Pancreas (tissue), 10 donors: ENCODE results near the gene ATF7IP2. TPM values are rescaled to one million over a fixed set of nuclear protein-coding genes. Genes with fewer than 3 reads are reported as not detected.
"Not testable (repeated sequence)": the region's sequence is repeated elsewhere in the genome, so short reads cannot be mapped to it uniquely, and the experiment has no call there.

ENCODE experiments used
- ATAC-seq, 4 donors: fragments of 200-7000 bp; cut with Tn5 transposase; one replicate each; pipeline versions ENCODE4 v1.8.0 to v1.9.1; 2020; ENCODE audit warnings: mild to moderate bottlenecking in 4 of 4, moderate library complexity in 4 of 4
- DNase-seq, 6 donors: peaks; one replicate each; pipeline ENCODE4 v3.0.0-alpha.2; 2020
- FAIRE-seq: peaks from 2 replicates; lab custom pipeline; 2012; peaks lifted over from hg19 to GRCh38; lab: Jason Lieb, UNC
- H3K27ac ChIP-seq, 4 donors: fragments of 200-600 bp; sonication (generic); 1 replicate in 3 of 4; 2 replicates in 1 of 4; pipeline versions ENCODE4 v1.5.0 to v1.8.0; 2020
- H3K27me3 ChIP-seq, 4 donors: fragments of 200-600 bp; one replicate each; pipeline ENCODE4 v1.8.0; 2021
- H3K36me3 ChIP-seq, 3 donors: fragments of 200-600 bp; sonication (generic) in 1 of 3; one replicate each; pipeline versions ENCODE4 v1.5.0 to v1.8.0; 2020 to 2021
- H3K4me1 ChIP-seq, 3 donors: fragments of 200-600 bp; one replicate each; pipeline ENCODE4 v1.8.0; 2021
- H3K4me3 ChIP-seq, 4 donors: fragments of 200-600 bp; sonication (generic) in 2 of 4; one replicate each; pipeline versions ENCODE4 v1.5.0 to v1.8.0; 2020 to 2021
- H3K9me3 ChIP-seq, 4 donors: fragments of 200-600 bp; one replicate each; pipeline ENCODE4 v1.8.0; 2021
- WGBS, 2 donors: extraction: QIAGEN DNeasy Blood & Tissue Kit; methylation state at CpG; one replicate each; pipeline ENCODE4 v1.1.7; 2013; 5-methylcytosine and 5-hydroxymethylcytosine counted together
- intact Hi-C, 3 donors: fragments of 100-400 bp; cut with DNase I; formaldehyde crosslinking; loops; one replicate each; pipeline versions ENCODE4 v1.11.1 to v1.14.2; 2022
- polyA plus RNA-seq, 2 donors: library from polyadenylated mRNA; stranded (reverse); fragments of 200-250 nt; gene quantifications; one replicate each; pipeline ENCODE4 v1.2.3, GENCODE V29; 2013
- total RNA-seq, 6 donors: library from RNA; stranded (reverse); fragmentation: NEBNext Ultra II Directional in 4 of 6; extraction: Animal tissue kit (Norgen Biotek cat#: 25700) in 4 of 6; gene quantifications; one replicate each; pipeline versions ENCODE4 v1.2.1 to v1.2.4, GENCODE V29; 2021 to 2023
- TF ChIP-seq, protein P1 (sequence below), 4 donors: fragments of 200-600 bp; sonication (generic) in 3 of 4; IDR thresholded peaks; one replicate each; pipeline versions ENCODE4 v1.5.0 to v1.8.0; 2021; ENCODE audit warnings: antibody characterized with exemption in 4 of 4
- donor health status: healthy with polysubstance abuse.
- donor health status: DM: no; HTN: no; CAD: no; lungs with moderate emphysema.
- donor health status: DM: no; HTN: no; CAD: no.
- donor health status: control.
- donor health status: control.
- donor health status: Bipolar disorder and iron deficiency.
- donor health status: DM: yes; HTN: yes; CAD: no.
- donor health status: DM: no; HTN: no; CAD: no.
- donor health status: DM: no; HTN: no; CAD: no.
- donor health status: DM: yes; HTN: yes; CAD: no.

The ATF7IP2 gene
- total and polyA plus RNA-seq, 8 donors = 11.0 to 37.4 (median 16.6) TPM

DNA sequence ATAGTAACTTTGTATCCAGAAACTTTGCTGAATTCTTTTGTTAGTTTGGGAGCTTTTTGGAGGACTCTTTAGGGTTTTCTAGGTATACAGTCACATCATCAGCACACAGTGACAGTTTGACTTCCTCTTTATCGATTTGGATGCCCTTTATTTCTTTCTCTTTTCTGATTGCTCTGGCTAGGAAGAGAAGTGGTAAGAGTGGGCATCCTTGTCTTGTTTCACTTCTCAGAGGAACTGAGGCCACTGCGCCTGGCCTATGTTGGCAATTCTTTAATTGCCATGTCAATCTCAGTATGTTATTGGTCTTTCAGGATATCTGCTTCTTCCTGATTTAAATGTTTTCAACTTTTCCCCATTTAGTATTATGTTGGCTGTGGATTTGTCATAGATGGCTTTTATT, 24.6 kb downstream of the ATF7IP2 start:
- intact Hi-C loops = no loop called here
- Histone ChIP-seq H3K4me1 (no peaks in the 10 kb centered on the region), H3K9me3 (no peaks in the 10 kb centered on the region), H3K4me3 (no peak overlapping the region), H3K27me3 (no peaks in the 10 kb centered on the region), H3K36me3 (no peaks in the 10 kb centered on the region), H3K27ac (no peak overlapping the region)
- WGBS, 2 donors = 90 to 97% methylated on average over 2 of the region's 2 CpGs
- TF ChIP-seq, protein P1, sequence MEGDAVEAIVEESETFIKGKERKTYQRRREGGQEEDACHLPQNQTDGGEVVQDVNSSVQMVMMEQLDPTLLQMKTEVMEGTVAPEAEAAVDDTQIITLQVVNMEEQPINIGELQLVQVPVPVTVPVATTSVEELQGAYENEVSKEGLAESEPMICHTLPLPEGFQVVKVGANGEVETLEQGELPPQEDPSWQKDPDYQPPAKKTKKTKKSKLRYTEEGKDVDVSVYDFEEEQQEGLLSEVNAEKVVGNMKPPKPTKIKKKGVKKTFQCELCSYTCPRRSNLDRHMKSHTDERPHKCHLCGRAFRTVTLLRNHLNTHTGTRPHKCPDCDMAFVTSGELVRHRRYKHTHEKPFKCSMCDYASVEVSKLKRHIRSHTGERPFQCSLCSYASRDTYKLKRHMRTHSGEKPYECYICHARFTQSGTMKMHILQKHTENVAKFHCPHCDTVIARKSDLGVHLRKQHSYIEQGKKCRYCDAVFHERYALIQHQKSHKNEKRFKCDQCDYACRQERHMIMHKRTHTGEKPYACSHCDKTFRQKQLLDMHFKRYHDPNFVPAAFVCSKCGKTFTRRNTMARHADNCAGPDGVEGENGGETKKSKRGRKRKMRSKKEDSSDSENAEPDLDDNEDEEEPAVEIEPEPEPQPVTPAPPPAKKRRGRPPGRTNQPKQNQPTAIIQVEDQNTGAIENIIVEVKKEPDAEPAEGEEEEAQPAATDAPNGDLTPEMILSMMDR (IDR thresholded peaks at IDR 0.05) = no peak
- no peak for ATAC-seq
- FAIRE-seq = no peak
- no peak for DNase-seq

- Histone ChIP-seq H3K36me3 (no peaks in the 10 kb centered on the region), H3K27ac (no peak overlapping the region), H3K4me1 (no peaks in the 10 kb centered on the region), H3K4me3 (no peak overlapping the region), H3K27me3 (no peaks in the 10 kb centered on the region), H3K9me3 (no peaks in the 10 kb centered on the region)
- WGBS, 2 donors = 92 to 97% methylated on average over 5 of the region's 5 CpGs
- ATAC-seq (no peak), DNase-seq (no peak), FAIRE-seq (no peak)
- intact Hi-C loops = no loop called here
- TF ChIP-seq, protein P1 (IDR thresholded peaks at IDR 0.05) = no peak
Measured at GRCh38 chr16:10412935-10413601, 27.2 kb downstream of the ATF7IP2 start.

DNA sequence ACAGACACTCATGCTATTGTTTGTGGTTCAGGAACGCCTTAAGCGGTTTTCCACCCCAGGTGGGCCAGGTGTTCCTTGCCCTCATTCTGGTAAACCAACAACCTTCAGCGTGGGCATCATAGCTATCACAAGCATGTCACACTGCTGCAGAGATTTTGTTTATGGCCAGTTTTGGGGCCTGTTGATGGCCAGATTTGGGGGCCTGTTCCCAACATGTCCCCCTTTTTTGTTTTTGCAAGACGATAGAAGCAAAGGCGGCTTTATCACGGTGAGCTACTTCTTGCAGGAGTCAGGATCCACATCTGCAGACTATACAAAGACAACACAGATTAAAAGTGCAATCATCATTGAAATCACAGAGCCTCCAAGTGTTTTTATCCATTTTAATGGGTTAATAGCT, 32.3 kb downstream of the ATF7IP2 start:
- FAIRE-seq, intact Hi-C loops, DNase-seq, H3K4me3 ChIP-seq, H3K36me3 ChIP-seq, H3K4me1 ChIP-seq, H3K27ac ChIP-seq, H3K9me3 ChIP-seq, H3K27me3 ChIP-seq, ATAC-seq: not testable (repeated sequence)
- 97 to 99% methylated on average over 6 of the region's 6 CpGs for WGBS, 2 donors

- H3K9me3 ChIP-seq = no peaks in the 10 kb centered on the region
- intact Hi-C loops = no loop called here
- no peak overlapping the region for H3K27ac ChIP-seq
- no peaks in the 10 kb centered on the region for H3K27me3 ChIP-seq
- FAIRE-seq = no peak
- WGBS, 2 donors = 94% methylated on average over 3 of the region's 3 CpGs
- H3K4me1 ChIP-seq = no peaks in the 10 kb centered on the region
- H3K4me3 ChIP-seq = no peak overlapping the region
- ATAC-seq = no peak
- no peaks in the 10 kb centered on the region for H3K36me3 ChIP-seq
- DNase-seq = no peak
- TF ChIP-seq, protein P1 (IDR thresholded peaks at IDR 0.05) = no peak
Measured at GRCh38 chr16:10419701-10420100, 33.8 kb downstream of the ATF7IP2 start.

- Histone ChIP-seq H3K4me1 (no peaks in the 10 kb centered on the region), H3K27ac (no peak overlapping the region), H3K27me3 (no peaks in the 10 kb centered on the region), H3K36me3 (no peaks in the 10 kb centered on the region), H3K9me3 (no peaks in the 10 kb centered on the region), H3K4me3 (no peak overlapping the region)
- no peak for FAIRE-seq
- intact Hi-C loops = no loop called here
- WGBS, 2 donors = 93 to 94% methylated on average over 3 of the region's 3 CpGs
- ATAC-seq = no peak
- TF ChIP-seq, protein P1 (IDR thresholded peaks at IDR 0.05) = no peak
- DNase-seq = no peak
Measured at GRCh38 chr16:10421596-10421995, 35.7 kb downstream of the ATF7IP2 start.
